GM12891 (cell line): ENCODE measurements around the gene FHIP2A.

Source experiments
- POLR2A ChIP-seq: IDR thresholded peaks from 2 replicates; pipeline ENCODE4 v1.6.1; 2011; ENCODE audit warnings: low read depth, low read length, control low read depth
- POLR2AphosphoS5 ChIP-seq: IDR thresholded peaks from 2 replicates; pipeline ENCODE4 v1.6.1; 2011; ENCODE audit warnings: low read depth, low read length, control low read depth
- POU2F2 ChIP-seq: IDR thresholded peaks from 2 replicates; pipeline ENCODE4 v1.6.1; 2011; ENCODE audit warnings: low read depth, mild to moderate bottlenecking, control low read depth, low read length, moderate library complexity
- SPI1 ChIP-seq: IDR thresholded peaks from 2 replicates; pipeline ENCODE4 v1.6.1; 2011; ENCODE audit warnings: low read depth, low read length, control low read depth
- TAF1 ChIP-seq: IDR thresholded peaks from 2 replicates; pipeline ENCODE4 v1.6.1; 2011; ENCODE audit warnings: low read depth, low read length, control low read depth

DNA sequence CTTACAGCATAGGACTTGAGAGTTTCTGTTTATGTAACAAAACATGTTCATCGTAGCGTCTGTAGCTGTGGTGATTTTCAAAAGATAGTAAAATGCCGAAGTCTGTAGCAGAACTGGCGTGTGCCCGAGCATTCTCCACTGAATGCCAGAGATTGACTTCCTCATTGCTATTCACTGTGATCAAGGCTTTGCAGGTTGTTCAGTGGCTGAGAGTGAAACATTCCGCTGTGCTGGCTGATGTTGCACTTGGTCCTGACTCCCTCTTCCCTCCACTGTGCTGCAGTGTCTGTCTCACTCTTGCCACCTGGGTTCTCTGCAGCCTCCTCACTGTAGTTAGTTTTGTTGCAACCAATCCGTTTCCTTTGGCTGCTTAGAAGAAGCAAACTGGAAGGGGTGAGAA, 37.6 kb downstream of the FHIP2A start:
- no peak for TF ChIP-seq POLR2AphosphoS5
- TF ChIP-seq POLR2A, result no peak
- no peak for TF ChIP-seq TAF1
- no peak for TF ChIP-seq SPI1
- TF ChIP-seq POU2F2, result no peak
